Activated T-cell treated with anti-CD3 and anti-CD28 coated beads, Interleukin-2, amount 50 U/mL, for 4 hours (primary cell): Measurements from ENCODE around the gene ATN1. TPM values are rescaled to one million over a fixed set of nuclear protein-coding genes. Genes with fewer than 3 reads are reported as not detected.

ENCODE experiments used
- ATAC-seq, 2 donors: fragments of 200-7000 bp; cut with Tn5 transposase; one replicate each; pipeline ENCODE4 v1.10.0; 2021
- DNase-seq: peaks from one replicate; pipeline ENCODE4 v3.0.0-alpha.2; 2020
- H3K27me3 Mint-ChIP-seq: one replicate; pipeline ENCODE4 v1.8.0; 2021; ENCODE audit warnings: low read depth, mixed read lengths
- H3K36me3 Mint-ChIP-seq: one replicate; pipeline ENCODE4 v1.8.0; 2022; ENCODE audit warnings: mixed read lengths; ENCODE audit not compliant: insufficient read depth
- H3K4me1 Mint-ChIP-seq: one replicate; pipeline ENCODE4 v1.8.0; 2021; ENCODE audit warnings: low read depth, mixed read lengths
- H3K4me3 Mint-ChIP-seq: one replicate; pipeline ENCODE4 v1.8.0; 2021; ENCODE audit warnings: mild to moderate bottlenecking, moderate library complexity, mixed read lengths
- H3K9me3 Mint-ChIP-seq: one replicate; pipeline ENCODE4 v1.8.0; 2021; ENCODE audit warnings: mixed read lengths
- total RNA-seq, 3 donors: library from RNA; stranded (reverse); gene quantifications; one replicate each; pipeline ENCODE4 v1.2.1, GENCODE V29; 2021

ATN1 gene
- total RNA-seq, 3 donors from 2014 or later, result 65.8 to 73.9 (median 70.7) TPM

DNA sequence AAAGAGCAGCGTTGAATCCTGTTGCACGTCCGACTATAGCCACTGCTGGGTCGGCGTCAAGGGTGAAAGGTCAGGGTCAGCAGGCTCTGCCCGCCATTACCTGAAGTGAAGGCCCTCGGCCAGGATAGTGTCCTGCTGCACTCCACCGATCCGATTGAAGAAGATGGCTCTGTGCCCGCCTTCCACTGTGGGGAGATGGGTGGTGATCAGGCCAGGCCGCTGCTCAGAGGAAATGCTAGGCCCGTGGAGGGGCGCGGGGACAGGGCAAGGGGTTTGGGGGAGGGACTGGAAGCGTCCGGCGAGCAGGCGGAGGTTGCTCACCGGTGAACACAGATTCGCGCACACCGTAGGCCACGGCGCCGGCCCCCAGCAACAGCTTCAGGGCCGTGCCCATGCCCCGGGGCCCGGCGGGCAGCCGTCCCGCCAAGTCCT lies 42.4 kb downstream of the ATN1 start:
- no peaks in the 10 kb centered on the region for H3K9me3 Mint-ChIP-seq
- peak overlapping the region; percentile 100 for H3K4me3 Mint-ChIP-seq
- H3K4me1 Mint-ChIP-seq, result peaks cover 53% of the 10 kb centered on the region
- ATAC-seq (peak; percentile 24 to 36), DNase-seq (peak; percentile 26)
- H3K36me3 Mint-ChIP-seq, result peaks cover 40% of the 10 kb centered on the region
- no peaks in the 10 kb centered on the region for H3K27me3 Mint-ChIP-seq

GRCh38 chr12:6974180-6974579 lies 46.4 kb downstream of the ATN1 start:
- ATAC-seq (no peak), DNase-seq (no peak)
- Mint-ChIP-seq H3K27me3 (no peaks in the 10 kb centered on the region), H3K36me3 (peaks cover 37% of the 10 kb centered on the region), H3K4me1 (peaks cover 29% of the 10 kb centered on the region), H3K4me3 (no peak overlapping the region), H3K9me3 (no peaks in the 10 kb centered on the region)

GRCh38 chr12:6975297-6976032 lies 47.7 kb downstream of the ATN1 start:
- Mint-ChIP-seq H3K27me3 (no peaks in the 10 kb centered on the region), H3K4me3 (no peak overlapping the region), H3K9me3 (no peaks in the 10 kb centered on the region), H3K4me1 (peaks cover 27% of the 10 kb centered on the region), H3K36me3 (peaks cover 34% of the 10 kb centered on the region)
- ATAC-seq (no peak), DNase-seq (no peak)

- H3K36me3 Mint-ChIP-seq, result peaks cover 37% of the 10 kb centered on the region
- peaks cover 13% of the 10 kb centered on the region for H3K4me1 Mint-ChIP-seq
- ATAC-seq (no peak), DNase-seq (no peak)
- H3K4me3 Mint-ChIP-seq, result no peak overlapping the region
- no peaks in the 10 kb centered on the region for H3K27me3 Mint-ChIP-seq
- no peaks in the 10 kb centered on the region for H3K9me3 Mint-ChIP-seq
Observed at GRCh38 chr12:6977653-6978052, 49.9 kb downstream of the ATN1 start.

DNA sequence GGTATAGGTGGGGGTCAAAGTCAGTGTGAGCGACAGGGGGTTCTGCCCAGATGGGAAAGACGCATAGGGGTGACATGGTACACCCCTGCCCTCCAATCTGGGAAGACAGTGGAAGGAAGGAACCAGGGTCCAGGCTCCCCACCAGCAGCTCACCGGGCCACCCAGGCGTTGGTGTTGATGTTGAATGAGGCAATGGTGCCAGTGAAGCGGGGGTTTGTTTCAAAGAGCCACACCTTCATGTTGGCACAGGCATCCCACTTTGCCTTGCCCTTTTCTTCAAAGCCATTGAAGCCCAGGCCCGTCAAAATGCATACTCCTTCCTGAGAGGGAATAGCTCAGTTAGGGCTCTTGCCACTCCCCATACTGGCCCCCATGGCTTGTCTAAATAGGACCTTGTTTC lies 50.4 kb downstream of the ATN1 start:
- DNase-seq (no peak), ATAC-seq (no peak)
- Mint-ChIP-seq H3K4me1 (peaks cover 7% of the 10 kb centered on the region), H3K4me3 (no peak overlapping the region), H3K27me3 (no peaks in the 10 kb centered on the region), H3K36me3 (peaks cover 40% of the 10 kb centered on the region), H3K9me3 (no peaks in the 10 kb centered on the region)

DNA sequence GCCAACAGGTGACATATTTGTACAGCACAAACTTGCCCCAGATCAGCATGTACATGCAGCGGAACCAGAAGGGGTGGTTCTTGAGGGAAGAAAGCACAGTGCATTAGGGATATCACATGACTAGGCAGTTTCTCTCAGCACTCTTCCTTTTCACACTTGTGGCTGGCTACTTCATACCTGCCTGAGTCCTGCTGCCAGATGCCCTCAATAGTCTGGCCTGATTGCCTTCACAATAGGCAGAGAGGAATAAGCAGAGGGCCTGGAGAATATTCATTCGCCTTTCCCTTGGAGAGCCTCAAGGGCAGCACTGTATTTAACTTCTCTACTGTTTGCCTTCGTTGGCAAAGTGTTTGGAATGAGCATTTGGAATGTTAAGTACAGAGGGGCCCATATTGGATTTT lies 50.9 kb downstream of the ATN1 start:
- H3K36me3 Mint-ChIP-seq, result peaks cover 43% of the 10 kb centered on the region
- H3K4me3 Mint-ChIP-seq, result no peak overlapping the region
- H3K4me1 Mint-ChIP-seq, result peaks cover 5% of the 10 kb centered on the region
- no peaks in the 10 kb centered on the region for H3K9me3 Mint-ChIP-seq
- ATAC-seq, result no peak
- H3K27me3 Mint-ChIP-seq, result no peaks in the 10 kb centered on the region
- DNase-seq, result no peak

- H3K36me3 Mint-ChIP-seq, result peaks cover 43% of the 10 kb centered on the region
- H3K4me3 Mint-ChIP-seq, result no peak overlapping the region
- no peaks in the 10 kb centered on the region for H3K27me3 Mint-ChIP-seq
- ATAC-seq (no peak), DNase-seq (no peak)
- H3K4me1 Mint-ChIP-seq, result peaks cover 2% of the 10 kb centered on the region
- H3K9me3 Mint-ChIP-seq, result no peaks in the 10 kb centered on the region
Observed at GRCh38 chr12:6979021-6979420, 51.3 kb downstream of the ATN1 start.

GRCh38 chr12:6979453-6979852 lies 51.7 kb downstream of the ATN1 start:
- Mint-ChIP-seq H3K9me3 (no peaks in the 10 kb centered on the region), H3K4me3 (no peak overlapping the region), H3K36me3 (peaks cover 43% of the 10 kb centered on the region), H3K4me1 (no peaks in the 10 kb centered on the region), H3K27me3 (no peaks in the 10 kb centered on the region)
- no peak for ATAC-seq
- no peak for DNase-seq

- DNase-seq (no peak), ATAC-seq (no peak)
- peaks cover 43% of the 10 kb centered on the region for H3K36me3 Mint-ChIP-seq
- H3K4me1 Mint-ChIP-seq, result no peaks in the 10 kb centered on the region
- no peaks in the 10 kb centered on the region for H3K27me3 Mint-ChIP-seq
- H3K4me3 Mint-ChIP-seq, result no peak overlapping the region
- H3K9me3 Mint-ChIP-seq, result no peaks in the 10 kb centered on the region
Observed at GRCh38 chr12:6980075-6980474, 52.3 kb downstream of the ATN1 start.

DNA sequence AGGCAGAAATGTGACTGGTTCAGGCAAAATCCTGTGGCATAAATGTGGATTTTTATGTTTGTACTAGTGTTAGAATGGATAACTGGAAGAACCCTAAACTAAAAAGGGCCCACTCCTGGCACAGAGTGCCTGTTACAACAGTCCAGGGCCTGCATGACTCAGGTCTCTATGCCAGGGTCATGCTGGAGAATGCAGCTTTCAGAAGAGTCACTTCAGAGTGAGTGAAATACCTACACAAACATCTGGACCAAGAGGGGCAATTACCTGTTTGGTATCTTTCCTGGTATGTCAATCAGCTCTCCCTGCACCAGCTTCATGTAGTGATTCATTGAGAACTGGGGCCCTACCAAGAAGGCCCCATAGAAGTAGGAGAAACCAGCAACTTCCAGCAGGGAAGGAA lies 53.0 kb downstream of the ATN1 start:
- ATAC-seq, result no peak
- Mint-ChIP-seq H3K9me3 (no peaks in the 10 kb centered on the region), H3K36me3 (peaks cover 41% of the 10 kb centered on the region), H3K4me1 (no peaks in the 10 kb centered on the region), H3K4me3 (no peak overlapping the region), H3K27me3 (no peaks in the 10 kb centered on the region)
- DNase-seq, result no peak

DNA sequence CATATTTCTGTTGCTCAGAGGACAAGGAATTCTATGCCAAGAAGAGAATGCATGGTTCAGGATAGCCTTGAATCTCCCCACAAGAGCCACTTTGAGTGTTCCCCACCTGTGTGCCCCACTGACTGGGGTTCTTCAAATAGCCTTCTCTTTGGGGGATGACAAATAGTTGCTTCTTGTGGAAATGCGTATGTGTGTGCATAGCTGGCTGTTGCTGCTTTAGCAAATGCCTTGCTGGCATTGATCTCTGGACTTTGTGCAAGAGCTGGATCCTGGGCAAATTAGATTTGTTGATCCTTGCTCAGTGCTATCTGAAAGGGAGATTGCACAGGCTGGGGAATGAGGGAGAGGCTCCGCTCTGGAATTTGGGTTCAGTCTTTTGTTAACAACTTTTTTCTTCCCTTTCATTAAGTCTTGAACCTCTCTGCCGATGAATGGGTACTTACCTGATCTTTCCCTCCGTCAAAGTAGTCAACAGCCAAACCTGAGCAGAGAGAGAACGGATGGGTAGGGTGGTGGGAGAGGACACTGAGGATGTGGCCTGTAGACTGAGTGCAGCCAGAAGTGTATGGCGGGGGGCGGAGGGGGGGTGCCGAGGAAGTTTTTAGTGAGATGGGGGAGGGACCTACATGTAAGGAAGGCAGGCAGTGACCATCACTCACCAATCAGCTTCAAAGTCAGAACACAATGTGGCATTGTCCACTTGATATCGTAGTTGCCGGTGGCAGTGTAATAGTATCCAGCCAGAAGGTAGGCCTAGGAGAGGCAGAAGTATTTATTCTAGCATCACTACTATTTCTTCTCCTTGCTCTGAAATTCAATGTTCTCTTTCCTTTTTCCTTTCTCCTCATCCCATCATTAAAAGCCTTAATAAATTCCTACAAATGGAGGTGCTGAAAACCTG lies 53.6 kb downstream of the ATN1 start:
- H3K27me3 Mint-ChIP-seq, result no peaks in the 10 kb centered on the region
- no peak overlapping the region for H3K4me3 Mint-ChIP-seq
- peaks cover 36% of the 10 kb centered on the region for H3K36me3 Mint-ChIP-seq
- no peak for DNase-seq
- no peak for ATAC-seq
- H3K9me3 Mint-ChIP-seq, result no peaks in the 10 kb centered on the region
- no peaks in the 10 kb centered on the region for H3K4me1 Mint-ChIP-seq

DNA sequence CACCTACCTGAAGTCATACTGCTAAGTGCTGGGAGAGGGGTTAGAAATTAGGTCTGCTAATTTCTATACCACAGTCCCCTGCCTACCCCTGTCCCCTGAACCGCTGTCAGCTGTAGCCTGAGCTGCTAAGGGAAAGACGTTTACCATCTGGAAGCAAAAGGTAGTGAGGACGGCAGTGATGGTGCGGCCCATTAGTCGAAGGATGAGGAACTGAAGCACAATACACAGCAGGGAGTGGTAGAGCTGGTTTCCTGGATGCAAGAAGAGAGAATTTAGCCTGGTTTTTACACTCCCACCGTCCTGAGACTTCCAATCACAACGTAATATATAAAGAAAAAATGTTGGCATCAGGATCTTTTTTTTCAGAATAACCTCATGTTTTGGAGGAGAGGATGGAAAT lies 54.8 kb downstream of the ATN1 start:
- no peak for DNase-seq
- Mint-ChIP-seq H3K4me3 (no peak overlapping the region), H3K9me3 (no peaks in the 10 kb centered on the region), H3K27me3 (no peaks in the 10 kb centered on the region), H3K36me3 (peaks cover 28% of the 10 kb centered on the region), H3K4me1 (no peaks in the 10 kb centered on the region)
- ATAC-seq, result no peak

DNA sequence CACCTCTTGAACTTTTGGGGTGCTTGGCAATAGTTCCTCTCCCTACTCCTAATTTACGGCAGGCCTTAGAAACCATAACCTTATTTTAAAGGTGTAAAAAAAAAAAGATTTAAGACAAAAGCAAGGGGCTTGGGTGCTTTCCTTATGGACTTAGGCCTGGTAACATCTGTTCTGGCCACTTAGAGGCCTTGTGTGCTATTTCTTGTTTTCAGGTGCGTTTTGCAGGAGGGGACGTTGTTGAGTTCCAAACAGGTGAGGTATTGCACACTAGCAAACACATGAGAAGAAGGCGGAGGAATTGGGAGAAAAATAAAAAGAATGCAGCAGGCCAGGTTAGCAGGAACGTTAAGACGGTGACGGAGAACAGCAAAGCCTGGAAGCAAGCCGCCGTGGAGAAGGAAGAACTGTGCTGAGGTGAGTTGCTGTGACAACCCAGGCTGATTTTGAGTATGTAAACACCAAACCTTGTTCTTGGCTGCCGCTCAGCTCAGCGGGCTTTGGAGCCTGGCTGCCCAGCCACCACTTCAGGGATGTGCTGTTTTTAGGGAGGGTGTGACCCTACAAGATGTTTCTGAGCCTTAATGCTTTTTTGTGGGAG lies 60.3 kb downstream of the ATN1 start:
- ATAC-seq, result no peak
- Mint-ChIP-seq H3K9me3 (no peaks in the 10 kb centered on the region), H3K4me3 (no peak overlapping the region), H3K4me1 (no peaks in the 10 kb centered on the region), H3K27me3 (no peaks in the 10 kb centered on the region), H3K36me3 (peaks cover 14% of the 10 kb centered on the region)
- no peak for DNase-seq
